ENCODE results near the gene CLASP1.

The CLASP1 gene

DNA sequence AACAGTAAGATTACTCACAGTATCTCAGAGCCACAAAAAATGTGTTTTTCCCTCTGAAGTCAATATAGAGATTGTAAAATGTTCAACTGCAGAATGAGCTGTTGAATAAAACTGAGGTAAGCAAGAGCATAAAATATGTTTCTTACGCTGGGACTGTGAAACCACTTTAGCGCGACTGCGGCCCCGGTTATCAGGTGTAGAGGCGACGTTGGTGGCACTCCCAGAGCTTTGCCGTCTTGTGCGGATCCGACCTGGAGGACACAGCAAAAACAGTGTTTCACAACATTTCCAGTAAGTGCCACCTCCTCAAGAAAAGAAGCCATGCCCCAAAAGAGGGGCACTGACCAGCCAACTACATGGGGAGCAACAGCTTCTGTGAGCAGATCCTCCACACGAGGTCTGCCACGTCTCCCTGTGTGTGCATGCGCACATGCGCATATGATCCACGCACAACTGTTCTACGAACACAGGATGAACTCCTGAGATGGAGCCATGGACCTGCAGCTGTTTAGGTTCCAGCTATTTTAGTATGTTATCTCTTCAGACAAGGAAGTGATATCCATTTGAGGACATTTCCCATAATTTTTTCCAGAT lies 219.2 kb downstream of the CLASP1 start:
- Histone ChIP-seq H3K9me3 (no peaks in the 10 kb centered on the region), H3K36me3 (peaks cover 16 to 48% (median 40%) of the 10 kb centered on the region in 3 donors), H3K4me3 (no peak overlapping the region), H3K4me1 (no peaks in the 10 kb centered on the region), H3K27ac (no peak overlapping the region), H3K27me3 (no peaks in the 10 kb centered on the region)
- intact Hi-C loops (cut with DNase I; ENCODE audit: low total_unique reads) = no loop called here
- TF ChIP-seq, protein P1, sequence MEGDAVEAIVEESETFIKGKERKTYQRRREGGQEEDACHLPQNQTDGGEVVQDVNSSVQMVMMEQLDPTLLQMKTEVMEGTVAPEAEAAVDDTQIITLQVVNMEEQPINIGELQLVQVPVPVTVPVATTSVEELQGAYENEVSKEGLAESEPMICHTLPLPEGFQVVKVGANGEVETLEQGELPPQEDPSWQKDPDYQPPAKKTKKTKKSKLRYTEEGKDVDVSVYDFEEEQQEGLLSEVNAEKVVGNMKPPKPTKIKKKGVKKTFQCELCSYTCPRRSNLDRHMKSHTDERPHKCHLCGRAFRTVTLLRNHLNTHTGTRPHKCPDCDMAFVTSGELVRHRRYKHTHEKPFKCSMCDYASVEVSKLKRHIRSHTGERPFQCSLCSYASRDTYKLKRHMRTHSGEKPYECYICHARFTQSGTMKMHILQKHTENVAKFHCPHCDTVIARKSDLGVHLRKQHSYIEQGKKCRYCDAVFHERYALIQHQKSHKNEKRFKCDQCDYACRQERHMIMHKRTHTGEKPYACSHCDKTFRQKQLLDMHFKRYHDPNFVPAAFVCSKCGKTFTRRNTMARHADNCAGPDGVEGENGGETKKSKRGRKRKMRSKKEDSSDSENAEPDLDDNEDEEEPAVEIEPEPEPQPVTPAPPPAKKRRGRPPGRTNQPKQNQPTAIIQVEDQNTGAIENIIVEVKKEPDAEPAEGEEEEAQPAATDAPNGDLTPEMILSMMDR (IDR thresholded peaks at IDR 0.05) = no peak
- DNase-seq = no peak

DNA sequence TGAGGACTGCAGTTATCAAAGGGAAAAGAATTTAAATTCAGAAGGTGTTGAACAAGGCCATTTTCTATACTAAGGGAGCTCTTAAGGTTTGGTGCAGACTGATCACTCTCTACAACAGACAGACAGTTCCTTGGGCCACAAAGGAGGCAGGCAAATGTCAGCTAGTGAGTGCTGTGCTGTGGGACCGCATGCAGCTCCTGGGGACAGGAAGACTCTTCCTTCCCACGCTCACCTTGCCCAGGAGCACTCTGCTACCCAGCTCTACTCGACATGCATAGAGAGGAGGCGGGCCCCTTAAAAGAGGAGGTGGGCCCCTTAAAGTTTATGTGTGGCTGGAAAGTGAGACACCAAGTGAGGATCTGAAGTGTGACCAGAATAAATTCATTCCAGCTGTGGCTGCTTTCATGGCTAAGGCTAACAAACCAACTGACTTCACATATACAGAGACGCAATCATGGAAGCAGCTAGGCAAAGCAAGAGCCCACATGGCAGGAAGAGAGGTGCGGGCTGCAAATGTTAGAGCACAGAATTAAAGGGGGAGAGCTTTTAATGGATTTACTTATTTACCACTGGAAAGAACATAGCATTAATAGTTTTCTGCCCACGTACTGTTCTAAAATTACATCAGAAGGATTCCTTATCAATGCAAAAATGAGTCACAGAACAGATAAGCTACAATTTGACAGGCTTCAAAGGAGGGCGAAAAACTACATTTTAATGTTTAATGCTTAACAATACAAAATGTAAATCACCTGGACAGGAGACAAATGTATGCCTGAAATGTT lies 220.0 kb downstream of the CLASP1 start:
- Histone ChIP-seq H3K27ac (no peak overlapping the region), H3K27me3 (no peaks in the 10 kb centered on the region), H3K4me1 (no peaks in the 10 kb centered on the region), H3K9me3 (no peaks in the 10 kb centered on the region), H3K36me3 (peaks cover 23 to 55% (median 48%) of the 10 kb centered on the region in 3 donors), H3K4me3 (no peak overlapping the region)
- no peak for DNase-seq
- TF ChIP-seq, protein P1 (IDR thresholded peaks at IDR 0.05) = no peak
- intact Hi-C loops (cut with DNase I; ENCODE audit: low total_unique reads) = no loop called here

DNA sequence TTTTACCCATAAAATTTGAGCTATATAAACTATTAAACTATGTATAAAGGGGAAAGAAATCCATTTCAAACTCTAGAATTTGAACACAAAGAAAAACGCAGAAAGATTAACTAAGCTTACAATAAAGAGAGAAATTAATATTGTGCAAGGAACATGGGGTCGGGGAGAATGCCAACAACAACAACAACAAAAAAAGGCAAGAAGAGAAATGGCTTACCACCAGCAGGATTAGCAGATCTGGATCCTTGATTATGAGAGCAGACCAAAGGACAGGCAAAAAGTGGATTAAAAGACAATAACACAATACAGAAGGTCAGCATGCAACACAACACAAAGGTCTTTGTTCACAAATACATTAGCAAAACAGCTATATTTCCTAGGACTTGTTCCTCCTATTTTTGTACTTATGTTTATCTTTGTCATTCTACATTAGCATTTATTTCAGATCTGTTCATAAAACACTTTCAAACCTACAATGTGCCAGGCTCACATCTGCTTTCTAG lies 222.0 kb downstream of the CLASP1 start:
- intact Hi-C loops (cut with DNase I; ENCODE audit: low total_unique reads) = no loop called here
- H3K36me3 ChIP-seq = peaks cover 23 to 61% (median 54%) of the 10 kb centered on the region in 3 donors
- TF ChIP-seq, protein P1 (IDR thresholded peaks at IDR 0.05) = no peak

DNA sequence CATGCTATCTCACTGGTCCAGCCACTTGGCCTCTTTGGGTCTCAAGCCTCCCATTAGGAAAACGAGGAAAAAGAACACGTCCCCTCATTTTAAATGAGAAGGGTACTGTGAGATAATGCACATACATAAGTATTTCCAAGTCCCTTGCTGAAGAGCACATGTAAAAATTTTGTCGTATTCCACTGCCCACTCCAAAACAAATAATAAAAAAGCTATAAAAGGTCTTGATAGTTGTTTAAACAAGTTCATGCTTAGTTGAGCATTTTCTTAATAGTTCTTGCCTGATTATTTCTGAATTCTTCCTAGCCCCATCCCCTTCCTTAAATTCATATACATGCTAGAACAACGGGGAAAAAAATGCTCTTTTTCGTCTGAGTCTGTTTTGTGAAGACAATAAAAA lies 228.8 kb downstream of the CLASP1 start:
- intact Hi-C loops (cut with DNase I; ENCODE audit: low total_unique reads) = no loop called here

More for the DNA sequence above, 222.0 kb downstream of the CLASP1 start:
- Histone ChIP-seq H3K9me3 (no peaks in the 10 kb centered on the region), H3K4me3 (no peak overlapping the region), H3K27me3 (no peaks in the 10 kb centered on the region), H3K4me1 (no peaks in the 10 kb centered on the region), H3K27ac (no peak overlapping the region)
- DNase-seq = no peak

DNA sequence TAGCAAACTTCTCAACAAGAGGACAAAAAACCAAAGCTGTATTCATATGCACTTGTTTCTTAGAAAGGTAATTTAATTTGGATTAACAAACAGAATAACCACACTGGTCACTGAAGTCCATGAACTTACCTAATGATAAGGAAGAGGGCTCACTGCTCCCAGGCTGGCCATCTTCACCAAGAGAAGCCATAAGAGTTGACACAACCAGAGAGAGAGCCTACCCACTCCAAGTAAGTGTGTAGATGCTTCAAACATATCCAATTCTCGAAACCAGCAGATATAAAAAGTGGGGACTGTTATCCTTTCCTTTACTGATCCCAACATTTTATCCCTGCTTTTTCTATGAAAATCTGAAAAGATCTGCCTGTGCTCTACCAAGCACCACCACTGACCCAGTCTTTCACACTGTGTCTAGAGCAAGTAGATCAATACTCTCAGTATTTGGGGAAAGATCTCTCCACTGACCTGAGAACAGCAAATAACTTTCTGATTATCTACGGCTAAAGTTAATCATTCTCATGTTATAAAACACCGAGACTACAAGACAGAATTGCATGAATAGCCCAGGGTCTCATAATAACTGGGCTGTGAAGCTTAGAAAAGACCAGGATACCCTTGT lies 230.1 kb downstream of the CLASP1 start:
- Histone ChIP-seq H3K27me3 (no peaks in the 10 kb centered on the region), H3K4me3 (no peak overlapping the region), H3K27ac (no peak overlapping the region), H3K9me3 (no peaks in the 10 kb centered on the region), H3K4me1 (no peaks in the 10 kb centered on the region), H3K36me3 (peaks cover 17 to 56% (median 40%) of the 10 kb centered on the region in 3 donors)
- TF ChIP-seq, protein P1 (IDR thresholded peaks at IDR 0.05) = no peak
- intact Hi-C loops (cut with DNase I; ENCODE audit: low total_unique reads) = no loop called here
- no peak for DNase-seq

More for the DNA sequence above, 228.8 kb downstream of the CLASP1 start:
- DNase-seq = no peak
- no peak overlapping the region for H3K4me3 ChIP-seq
- TF ChIP-seq, protein P1 (IDR thresholded peaks at IDR 0.05) = no peak
- H3K36me3 ChIP-seq = peaks cover 18 to 59% (median 39%) of the 10 kb centered on the region in 3 donors
- no peaks in the 10 kb centered on the region for H3K9me3 ChIP-seq
- no peaks in the 10 kb centered on the region for H3K27me3 ChIP-seq
- no peaks in the 10 kb centered on the region for H3K4me1 ChIP-seq
- no peak overlapping the region for H3K27ac ChIP-seq
